Activated T-cell treated with anti-CD3 and anti-CD28 coated beads, Interleukin-2, amount 50 U/mL, for 24 hours (primary cell): ENCODE measurements around the gene HSPA14.
"Not testable (repeated sequence)": the region's sequence is repeated elsewhere in the genome, so short reads cannot be mapped to it uniquely, and the experiment has no call there.

Source experiments
- DNase-seq: peaks from one replicate; pipeline ENCODE4 v3.0.0-alpha.2; 2020
- H3K27ac Mint-ChIP-seq: 2 replicates; pipeline ENCODE4 v1.8.0; 2020; ENCODE audit warnings: mild to moderate bottlenecking, mixed read lengths
- H3K27me3 Mint-ChIP-seq: 2 replicates; pipeline ENCODE4 v1.8.0; 2020; ENCODE audit warnings: mixed read lengths
- H3K36me3 Mint-ChIP-seq: 2 replicates; pipeline ENCODE4 v1.8.0; 2020; ENCODE audit warnings: low read depth, mixed read lengths
- H3K4me1 Mint-ChIP-seq: 2 replicates; pipeline ENCODE4 v1.8.0; 2020; ENCODE audit warnings: low read depth, mixed read lengths
- H3K4me3 Mint-ChIP-seq: 2 replicates; pipeline ENCODE4 v1.8.0; 2020; ENCODE audit warnings: mild to moderate bottlenecking, moderate library complexity, mixed read lengths
- H3K9me3 Mint-ChIP-seq: 2 replicates; pipeline ENCODE4 v1.8.0; 2020; ENCODE audit warnings: mixed read lengths

Gene HSPA14

DNA sequence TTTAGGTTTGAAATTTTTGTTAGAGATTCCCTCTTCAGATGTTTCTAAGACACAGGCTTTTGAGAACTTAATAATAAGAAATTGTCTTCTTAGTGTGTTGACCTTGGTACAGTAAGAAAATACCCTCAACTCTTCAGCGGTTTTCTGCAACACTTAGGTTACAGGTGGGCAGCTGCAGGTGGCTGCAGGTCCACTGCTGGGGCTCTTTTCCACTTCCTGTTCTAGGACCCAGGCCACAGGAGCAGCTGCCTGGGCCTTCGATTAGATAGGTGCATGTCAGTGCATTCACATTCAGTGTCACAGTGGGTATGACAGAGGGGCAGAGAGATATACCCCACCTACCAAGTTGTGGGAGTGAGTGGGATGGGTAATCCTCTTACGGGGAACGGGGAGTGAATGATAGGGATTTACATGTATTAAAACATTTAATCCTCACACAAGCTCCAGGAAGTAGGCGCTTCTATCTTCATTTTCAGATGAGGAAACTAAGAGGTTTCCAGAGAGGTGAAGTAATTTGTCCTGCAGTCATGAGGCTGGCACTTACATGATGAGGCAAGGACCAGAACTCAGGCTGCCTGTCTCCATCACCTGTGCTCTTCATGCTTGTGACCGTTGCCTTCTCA is 20.3 kb downstream of the HSPA14 start:
- H3K9me3 Mint-ChIP-seq: no peaks in the 10 kb centered on the region
- H3K4me3 Mint-ChIP-seq: no peak overlapping the region
- H3K36me3 Mint-ChIP-seq: peaks cover 84% of the 10 kb centered on the region
- no peaks in the 10 kb centered on the region for H3K4me1 Mint-ChIP-seq
- H3K27ac Mint-ChIP-seq: peak overlapping the region; percentile 67
- DNase-seq: no peak
- H3K27me3 Mint-ChIP-seq: no peaks in the 10 kb centered on the region

- Mint-ChIP-seq H3K9me3 (no peaks in the 10 kb centered on the region), H3K27ac (peak overlapping the region; percentile 67), H3K27me3 (no peaks in the 10 kb centered on the region), H3K4me3 (no peak overlapping the region), H3K36me3 (peaks cover 84% of the 10 kb centered on the region), H3K4me1 (no peaks in the 10 kb centered on the region)
- no peak for DNase-seq
These were observed 20.9 kb downstream of the HSPA14 start for GRCh38 chr10:14859043-14859442.

DNA sequence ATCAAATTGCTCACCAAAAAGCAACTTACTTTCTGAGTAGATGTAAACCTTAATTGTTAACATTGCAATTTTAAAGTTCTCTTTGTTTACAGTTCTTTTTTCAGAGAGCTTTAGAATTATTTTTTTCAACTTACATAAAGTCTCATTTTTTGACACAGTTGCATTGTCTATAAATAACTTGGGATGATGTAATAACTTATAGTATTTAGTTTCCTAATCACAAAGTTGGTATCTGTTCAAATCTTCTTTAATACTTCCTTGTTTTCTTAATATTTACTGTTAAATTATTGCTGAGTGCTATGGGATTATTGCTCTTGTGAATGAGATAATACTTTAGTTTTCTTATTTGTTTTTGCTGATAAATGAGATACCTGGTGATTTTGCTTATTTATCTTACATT is 21.7 kb downstream of the HSPA14 start:
- Mint-ChIP-seq H3K27ac (no peak overlapping the region), H3K27me3 (no peaks in the 10 kb centered on the region), H3K4me1 (no peaks in the 10 kb centered on the region), H3K4me3 (no peak overlapping the region), H3K9me3 (no peaks in the 10 kb centered on the region), H3K36me3 (peaks cover 83% of the 10 kb centered on the region)
- DNase-seq: no peak

- no peaks in the 10 kb centered on the region for H3K4me1 Mint-ChIP-seq
- H3K9me3 Mint-ChIP-seq: no peaks in the 10 kb centered on the region
- peaks cover 81% of the 10 kb centered on the region for H3K36me3 Mint-ChIP-seq
- peak overlapping the region; percentile 42 for H3K27ac Mint-ChIP-seq
- H3K27me3 Mint-ChIP-seq: no peaks in the 10 kb centered on the region
- DNase-seq: no peak
- no peak overlapping the region for H3K4me3 Mint-ChIP-seq
These were observed 22.7 kb downstream of the HSPA14 start for GRCh38 chr10:14860791-14861190.

GRCh38 chr10:14864466-14864865 is 26.4 kb downstream of the HSPA14 start:
- H3K4me3 Mint-ChIP-seq, DNase-seq, H3K27me3 Mint-ChIP-seq, H3K27ac Mint-ChIP-seq, H3K9me3 Mint-ChIP-seq, H3K4me1 Mint-ChIP-seq: not testable (repeated sequence)
- H3K36me3 Mint-ChIP-seq: peaks cover 81% of the 10 kb centered on the region

GRCh38 chr10:14864871-14865270 is 26.8 kb downstream of the HSPA14 start:
- peaks cover 81% of the 10 kb centered on the region for H3K36me3 Mint-ChIP-seq
- H3K4me1 Mint-ChIP-seq, H3K27me3 Mint-ChIP-seq, H3K9me3 Mint-ChIP-seq, H3K4me3 Mint-ChIP-seq, DNase-seq, H3K27ac Mint-ChIP-seq: not testable (repeated sequence)

DNA sequence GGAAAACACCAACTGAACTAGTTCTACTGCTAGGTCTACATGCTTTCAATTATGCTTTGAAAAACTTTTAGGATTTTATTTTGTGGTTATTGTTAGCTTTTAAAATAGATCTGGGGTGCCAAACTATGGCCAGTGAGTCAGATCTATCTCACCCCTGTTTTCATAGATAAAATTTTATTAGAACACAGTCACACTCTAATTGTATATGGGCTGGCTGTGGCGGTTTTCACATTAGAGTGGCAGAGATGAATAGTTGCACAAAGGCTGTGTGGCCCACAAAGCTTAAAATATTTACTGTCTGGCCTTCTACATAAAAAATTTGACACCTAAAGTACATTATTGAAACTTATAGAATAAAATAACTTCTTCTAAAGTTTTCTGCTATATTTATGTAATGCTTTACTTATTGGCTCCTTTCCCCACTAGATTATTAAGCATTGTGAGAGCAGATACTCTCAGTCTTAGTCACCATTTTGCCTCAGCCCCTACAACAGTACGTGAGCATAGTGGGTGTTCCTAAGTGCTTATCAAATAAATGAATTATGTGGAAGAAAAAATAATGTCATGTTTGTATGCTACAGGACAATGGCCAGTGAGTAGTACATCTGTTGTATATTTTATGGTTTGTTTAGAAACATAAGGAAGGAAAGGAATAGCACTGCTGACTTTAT is 35.1 kb downstream of the HSPA14 start:
- no peak for DNase-seq
- no peaks in the 10 kb centered on the region for H3K9me3 Mint-ChIP-seq
- peaks cover 24% of the 10 kb centered on the region for H3K4me1 Mint-ChIP-seq
- H3K36me3 Mint-ChIP-seq: peaks cover 69% of the 10 kb centered on the region
- no peak overlapping the region for H3K27ac Mint-ChIP-seq
- no peaks in the 10 kb centered on the region for H3K27me3 Mint-ChIP-seq
- no peak overlapping the region for H3K4me3 Mint-ChIP-seq

GRCh38 chr10:14875941-14876340 is 37.8 kb downstream of the HSPA14 start:
- no peak for DNase-seq
- H3K27me3 Mint-ChIP-seq: no peaks in the 10 kb centered on the region
- H3K4me1 Mint-ChIP-seq: peaks cover 36% of the 10 kb centered on the region
- H3K9me3 Mint-ChIP-seq: no peaks in the 10 kb centered on the region
- H3K4me3 Mint-ChIP-seq: no peak overlapping the region
- peaks cover 61% of the 10 kb centered on the region for H3K36me3 Mint-ChIP-seq
- no peak overlapping the region for H3K27ac Mint-ChIP-seq

DNA sequence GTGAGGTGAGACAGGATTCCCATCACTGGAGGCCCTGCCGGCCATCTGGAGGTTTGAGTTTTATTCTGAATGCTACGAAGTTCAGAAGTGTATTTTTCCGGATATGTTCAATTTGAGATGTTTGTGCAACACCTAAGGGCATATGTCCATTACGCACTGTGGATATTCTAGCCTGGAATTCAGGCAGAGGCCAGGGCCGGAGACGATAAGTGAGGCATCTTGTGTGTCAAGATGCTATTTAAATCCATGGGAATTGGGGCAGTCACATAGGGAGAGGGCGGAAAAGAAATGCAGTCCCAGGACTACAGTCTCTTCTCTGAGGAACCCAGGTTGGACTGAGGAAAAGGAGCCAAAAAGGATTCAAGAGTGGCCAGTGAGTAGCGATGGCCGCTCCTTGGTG is 38.7 kb downstream of the HSPA14 start:
- H3K27me3 Mint-ChIP-seq: no peaks in the 10 kb centered on the region

DNA sequence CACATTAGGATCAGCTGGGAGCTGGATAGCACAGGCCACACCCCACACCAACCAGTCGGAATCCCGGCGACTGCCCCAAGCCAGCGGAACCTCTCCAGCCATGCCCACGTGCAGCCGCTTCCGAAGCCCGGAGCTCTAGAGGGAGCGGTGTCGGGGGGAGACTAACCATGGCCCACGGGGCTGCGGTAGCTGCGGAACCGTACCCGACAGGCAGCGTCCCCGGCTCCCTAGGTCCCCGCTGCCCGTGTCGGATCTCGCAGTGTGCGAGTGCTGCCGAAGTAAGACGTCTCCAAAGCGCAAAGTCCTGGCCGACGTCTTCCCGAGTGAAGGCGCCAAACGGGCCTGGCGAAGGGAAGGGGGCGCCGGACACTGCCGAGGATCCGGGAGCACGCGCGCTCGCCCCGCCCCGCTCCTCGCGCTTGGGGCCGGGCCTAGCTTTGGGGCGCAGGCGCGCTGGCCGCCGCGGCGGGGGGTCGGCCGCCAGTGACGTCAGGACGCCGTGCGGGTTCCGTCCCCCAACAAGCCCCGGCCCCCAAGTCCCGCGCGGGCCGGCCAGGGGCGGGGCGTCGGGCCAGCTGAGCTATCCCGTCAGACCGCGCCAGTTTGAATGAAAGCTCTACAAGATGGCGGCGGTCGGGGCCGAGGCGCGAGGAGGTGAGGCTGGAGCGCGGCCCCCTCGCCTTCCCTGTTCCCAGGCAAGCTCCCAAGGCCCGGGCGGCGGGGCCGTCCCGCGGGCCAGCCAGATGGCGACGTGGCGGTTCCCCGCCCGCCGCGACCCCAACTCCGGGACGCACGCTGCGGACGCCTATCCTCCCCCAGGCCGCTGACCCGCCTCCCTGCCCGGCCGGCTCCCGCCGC is 40.4 kb downstream of the HSPA14 start, which contains the start of gene SUV39H2:
SUV39H2 (plus strand) TSS at position 601 of the 858 bp plus-strand sequence; CDS start at position 624, 23 bp downstream.
- H3K4me1 Mint-ChIP-seq: peaks cover 48% of the 10 kb centered on the region
- H3K27ac Mint-ChIP-seq: peak within 1 kb of the TSS; percentile 94
- H3K4me3 Mint-ChIP-seq: peak within 1 kb of the TSS; percentile 96
- no peaks in the 10 kb centered on the region for H3K9me3 Mint-ChIP-seq
- H3K27me3 Mint-ChIP-seq: no peaks in the 10 kb centered on the region
- H3K36me3 Mint-ChIP-seq: peaks cover 58% of the 10 kb centered on the region
- peak; percentile 96 for DNase-seq

More for the DNA sequence above, 38.7 kb downstream of the HSPA14 start:
- Mint-ChIP-seq H3K36me3 (peaks cover 60% of the 10 kb centered on the region), H3K9me3 (no peaks in the 10 kb centered on the region), H3K4me3 (peak overlapping the region; percentile 96), H3K27ac (no peak overlapping the region), H3K4me1 (peaks cover 43% of the 10 kb centered on the region)
- no peak for DNase-seq

GRCh38 chr10:14879124-14879927 is 41.2 kb downstream of the HSPA14 start:
- H3K36me3 Mint-ChIP-seq: peaks cover 55% of the 10 kb centered on the region
- DNase-seq: peak; percentile 69
- H3K4me1 Mint-ChIP-seq: peaks cover 45% of the 10 kb centered on the region
- no peaks in the 10 kb centered on the region for H3K27me3 Mint-ChIP-seq
- H3K4me3 Mint-ChIP-seq: peak overlapping the region; percentile 93
- H3K27ac Mint-ChIP-seq: peak overlapping the region; percentile 92
- no peaks in the 10 kb centered on the region for H3K9me3 Mint-ChIP-seq

DNA sequence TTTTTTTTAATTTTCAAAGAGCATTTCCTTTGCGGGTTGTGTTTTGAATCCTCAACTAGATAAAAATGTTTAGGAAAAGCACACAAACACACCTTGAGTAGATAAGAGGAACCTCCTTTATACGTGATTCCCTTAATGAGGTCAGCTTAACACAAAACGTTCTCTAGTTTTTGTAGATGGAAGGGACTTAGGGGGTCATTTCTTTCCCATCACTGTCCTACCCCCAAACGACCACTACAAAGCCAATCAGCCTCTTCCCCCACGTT is 41.8 kb downstream of the HSPA14 start:
- Mint-ChIP-seq H3K36me3 (peaks cover 55% of the 10 kb centered on the region), H3K27me3 (no peaks in the 10 kb centered on the region)

GRCh38 chr10:14880229-14880628 is 42.1 kb downstream of the HSPA14 start:
- Mint-ChIP-seq H3K27ac (peak overlapping the region; percentile 92), H3K36me3 (peaks cover 53% of the 10 kb centered on the region), H3K4me3 (peak overlapping the region; percentile 93), H3K4me1 (peaks cover 45% of the 10 kb centered on the region), H3K27me3 (no peaks in the 10 kb centered on the region), H3K9me3 (no peaks in the 10 kb centered on the region)
- DNase-seq: no peak

More for the DNA sequence above, 41.8 kb downstream of the HSPA14 start:
- H3K9me3 Mint-ChIP-seq: no peaks in the 10 kb centered on the region
- peak overlapping the region; percentile 92 for H3K27ac Mint-ChIP-seq
- H3K4me3 Mint-ChIP-seq: peak overlapping the region; percentile 93
- H3K4me1 Mint-ChIP-seq: peaks cover 45% of the 10 kb centered on the region
- DNase-seq: no peak

DNA sequence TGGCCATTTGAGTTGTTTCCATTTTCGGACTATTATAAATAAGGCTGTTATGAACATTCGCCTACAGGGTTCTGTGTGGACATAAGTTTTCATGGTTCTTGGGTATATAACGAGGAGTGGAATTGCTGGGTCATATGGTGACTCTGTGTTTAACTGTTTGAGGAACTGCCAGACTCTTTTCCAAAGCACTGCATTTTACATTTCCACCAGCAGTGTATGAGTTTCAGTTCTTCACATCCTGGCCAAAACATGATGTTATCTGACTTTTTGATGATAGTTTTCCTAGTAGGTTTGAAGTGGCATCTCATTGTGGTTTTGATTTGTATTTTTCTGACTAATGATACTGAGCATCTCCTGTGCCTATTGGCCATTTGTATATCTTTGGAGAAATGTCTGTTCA is 46.0 kb downstream of the HSPA14 start:
- H3K27ac Mint-ChIP-seq: no peak overlapping the region
- H3K36me3 Mint-ChIP-seq: peaks cover 38% of the 10 kb centered on the region
- H3K27me3 Mint-ChIP-seq: no peaks in the 10 kb centered on the region
- peaks cover 29% of the 10 kb centered on the region for H3K4me1 Mint-ChIP-seq
- DNase-seq: no peak
- H3K4me3 Mint-ChIP-seq: no peak overlapping the region
- H3K9me3 Mint-ChIP-seq: no peaks in the 10 kb centered on the region
